GF-D8 (cell line): ENCODE results near the gene MGST2.
A peak's percentile ranks its signal among the peaks of the same experiment; 100 is the strongest.
"Not testable (repeated sequence)": the region's sequence is repeated elsewhere in the genome, so short reads cannot be mapped to it uniquely, and the experiment has no call there.

Source experiments
- DNase-seq: peaks from one replicate; lab custom pipeline; 2025; lab: John Stamatoyannopoulos, UW

Gene MGST2

GRCh38 chr4:139665690-139666529 is at the start of gene MGST2:
TSS of gene MGST2 (plus strand) at chr4:139665819. CDS start at chr4:139666020, 201 bp downstream.
- DNase-seq = peak; percentile 69

DNA sequence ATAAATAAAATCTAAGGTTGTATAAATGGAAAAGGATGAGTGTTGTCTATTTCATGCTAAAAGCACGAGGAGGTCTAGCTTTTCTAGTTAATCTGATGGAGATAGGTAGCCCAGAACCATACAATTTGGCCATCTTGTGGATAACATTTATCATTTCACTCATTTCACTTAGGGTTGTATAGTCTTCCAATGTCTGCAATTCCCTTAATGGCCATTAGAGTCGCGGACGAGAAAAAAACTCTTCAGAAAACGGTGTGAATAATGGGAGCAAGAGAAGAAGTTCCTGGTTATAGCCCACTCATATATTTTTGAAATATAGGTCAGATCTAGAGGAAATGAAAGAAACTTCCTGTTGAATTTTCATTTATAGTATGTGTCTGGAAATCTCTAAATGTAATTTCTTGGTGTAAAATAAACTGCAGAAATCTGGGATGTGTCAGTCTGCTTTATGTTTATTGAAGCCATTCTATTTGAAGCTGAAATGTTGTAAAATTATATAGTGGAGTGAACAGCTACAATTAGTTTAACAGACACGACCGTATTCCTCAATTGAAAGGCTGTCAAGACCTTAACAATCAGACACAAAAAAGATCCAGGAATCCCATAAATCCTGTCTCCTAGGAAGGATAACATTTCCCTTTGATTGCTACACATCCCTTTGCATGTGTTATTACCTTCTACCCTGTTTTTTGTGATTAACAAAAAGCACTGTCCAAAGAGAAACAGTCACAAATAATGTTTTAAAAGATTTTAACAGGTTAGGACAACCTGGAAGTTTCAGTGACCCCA is 47.7 kb upstream of the MGST2 start:
- no peak for DNase-seq

DNA sequence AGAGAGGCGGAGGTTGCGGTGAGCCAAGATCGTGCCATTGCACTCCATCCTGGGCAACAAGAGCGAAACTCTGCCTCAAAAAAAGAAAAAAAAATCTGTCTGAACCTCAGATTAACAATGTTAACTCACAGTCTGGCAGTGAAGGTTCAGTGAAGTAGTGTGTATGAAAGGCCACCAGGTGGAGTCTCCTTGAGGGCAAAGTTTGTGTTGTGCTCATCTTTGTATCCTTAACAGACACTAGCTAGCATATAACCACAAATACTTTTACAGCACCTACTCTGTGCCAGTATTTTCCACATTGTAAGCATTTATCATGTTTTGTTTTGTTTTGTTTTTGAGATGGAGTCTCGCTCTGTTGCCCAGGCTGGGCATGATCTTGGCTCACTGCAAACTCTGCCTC is 46.0 kb upstream of the MGST2 start:
- no peak for DNase-seq

DNA sequence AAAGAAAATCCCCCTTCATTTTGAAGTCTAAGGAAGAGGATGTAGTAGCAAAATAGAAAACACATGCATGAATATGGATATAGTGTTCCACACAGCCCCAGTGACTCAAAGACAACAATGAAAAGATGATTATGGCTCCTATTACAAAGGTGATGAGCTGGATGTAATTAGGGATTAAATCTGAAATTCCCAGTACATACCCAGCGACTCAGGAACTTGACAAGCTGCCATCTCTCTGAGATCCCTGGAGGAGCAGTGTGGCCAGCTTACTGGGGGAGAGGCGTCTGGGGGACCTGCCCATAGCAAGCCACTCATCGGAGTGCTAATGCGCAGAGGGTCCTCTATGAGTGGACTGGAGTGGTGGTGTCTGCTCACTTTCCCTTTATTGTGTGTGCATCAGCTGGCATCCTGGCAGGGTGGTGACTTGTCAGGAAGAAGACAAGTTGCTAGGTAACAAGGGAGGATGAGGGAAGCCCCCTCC is 42.7 kb upstream of the MGST2 start:
- no peak for DNase-seq

GRCh38 chr4:139624441-139625092 is 41.1 kb upstream of the MGST2 start:
- DNase-seq = no peak

DNA sequence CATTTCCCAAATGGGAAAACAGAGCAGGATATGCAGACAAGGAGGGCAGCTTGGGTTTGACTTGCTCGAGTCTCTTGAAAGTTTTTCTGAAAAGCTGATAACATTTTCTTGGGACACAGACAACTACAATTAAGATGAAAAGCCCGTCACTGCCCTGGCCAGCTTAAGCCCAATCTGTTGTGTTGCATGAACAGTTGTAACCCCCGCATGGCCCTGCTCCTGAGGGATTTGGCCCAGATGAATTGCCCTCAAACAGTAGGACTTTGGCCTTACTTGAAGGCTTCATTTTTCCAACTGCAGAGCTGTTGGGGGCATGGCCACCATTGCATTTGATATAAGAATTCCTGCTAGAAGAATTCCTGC is 40.5 kb upstream of the MGST2 start:
- DNase-seq = no peak

DNA sequence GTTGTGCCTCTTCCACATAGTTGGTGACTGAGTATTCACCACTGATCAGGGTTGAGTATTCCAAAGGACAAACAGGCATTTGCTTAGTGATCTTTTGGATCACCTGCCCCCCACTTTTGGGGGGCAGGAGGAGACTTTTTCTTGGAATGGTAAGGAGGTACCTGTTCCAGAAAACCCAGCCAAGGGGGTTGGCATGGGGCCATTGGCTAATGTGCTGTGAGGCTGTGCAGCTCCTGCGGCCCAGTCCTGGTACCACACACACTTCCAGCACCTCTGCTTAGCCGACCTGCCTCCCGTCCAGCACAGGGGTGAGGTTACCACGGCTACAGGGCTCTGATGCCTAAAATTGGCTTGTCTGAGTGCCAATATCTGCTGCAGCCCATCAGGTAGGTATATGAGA is 40.1 kb upstream of the MGST2 start:
- no peak for DNase-seq

GRCh38 chr4:139628184-139629012 is 37.2 kb upstream of the MGST2 start:
- DNase-seq = no peak

- peak; percentile 63 for DNase-seq
Measured at GRCh38 chr4:139629436-139630125, 36.0 kb upstream of the MGST2 start.

GRCh38 chr4:139630126-139630495 is 35.5 kb upstream of the MGST2 start:
- no peak for DNase-seq

DNA sequence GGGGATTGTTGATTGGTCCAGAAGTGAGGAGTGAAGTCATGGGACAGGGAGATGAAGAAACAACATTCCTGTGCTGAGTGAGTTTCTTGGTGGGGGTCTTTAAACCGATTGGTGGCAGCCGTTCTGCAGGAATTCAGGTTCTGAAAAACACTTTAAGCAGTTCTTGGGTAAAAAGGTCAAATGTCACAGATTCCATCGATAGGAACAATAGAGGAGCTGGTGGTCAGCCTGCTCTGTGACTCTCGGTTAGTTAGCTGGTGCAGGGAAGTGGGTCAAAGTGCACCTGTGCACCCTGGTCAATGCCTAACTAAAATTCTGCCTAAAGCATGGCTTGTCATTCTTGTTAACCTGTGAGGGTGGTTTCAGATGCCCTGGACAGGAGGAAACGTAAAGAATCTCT is 34.6 kb upstream of the MGST2 start:
- DNase-seq = no peak

DNA sequence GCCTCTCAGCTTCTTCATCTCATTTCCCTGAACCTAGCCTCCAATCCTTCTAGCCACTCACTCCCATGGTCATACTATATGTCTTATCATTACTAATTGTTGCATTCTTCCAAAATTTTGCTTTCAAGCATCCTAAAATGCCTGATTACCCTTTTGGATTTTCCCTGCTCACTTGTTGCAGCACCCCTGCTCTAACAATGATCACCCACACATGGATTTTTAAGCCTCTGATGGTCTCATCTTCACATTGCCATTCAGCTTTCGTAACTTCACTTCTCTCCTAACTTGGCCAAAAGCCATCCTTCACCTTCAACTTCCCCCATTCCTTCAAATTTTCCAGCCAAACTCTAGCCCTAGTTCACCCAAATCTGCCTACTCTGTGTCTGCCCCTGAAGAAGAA is 33.8 kb upstream of the MGST2 start:
- DNase-seq = no peak

DNA sequence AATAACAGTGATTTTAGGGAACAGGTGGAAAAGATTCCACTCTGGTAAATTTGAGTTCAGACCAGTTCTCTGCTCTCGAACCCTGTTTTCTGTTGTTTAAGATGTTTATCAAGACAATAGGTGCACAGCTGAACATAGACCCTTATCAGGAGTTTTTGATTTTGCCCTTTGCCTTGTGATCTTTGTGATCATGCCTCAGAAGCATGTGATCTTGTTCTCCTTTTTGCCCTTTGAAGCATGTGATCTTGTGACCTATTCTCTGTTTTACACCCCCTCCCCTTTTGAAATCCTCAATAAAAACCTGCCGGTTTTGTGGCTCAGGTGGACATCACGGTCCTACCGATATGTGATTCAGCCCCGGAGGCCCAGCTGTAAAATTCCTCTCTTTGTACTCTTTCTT is 32.9 kb upstream of the MGST2 start:
- not testable (repeated sequence) for DNase-seq

- no peak for DNase-seq
Measured at GRCh38 chr4:139633195-139633594, 32.4 kb upstream of the MGST2 start.

GRCh38 chr4:139633661-139634060 is 32.0 kb upstream of the MGST2 start:
- no peak for DNase-seq

- no peak for DNase-seq
Measured at GRCh38 chr4:139635966-139636365, 29.7 kb upstream of the MGST2 start.

- not testable (repeated sequence) for DNase-seq
Measured at GRCh38 chr4:139638306-139638705, 27.3 kb upstream of the MGST2 start.

- DNase-seq = no peak
Measured at GRCh38 chr4:139639654-139640053, 26.0 kb upstream of the MGST2 start.

DNA sequence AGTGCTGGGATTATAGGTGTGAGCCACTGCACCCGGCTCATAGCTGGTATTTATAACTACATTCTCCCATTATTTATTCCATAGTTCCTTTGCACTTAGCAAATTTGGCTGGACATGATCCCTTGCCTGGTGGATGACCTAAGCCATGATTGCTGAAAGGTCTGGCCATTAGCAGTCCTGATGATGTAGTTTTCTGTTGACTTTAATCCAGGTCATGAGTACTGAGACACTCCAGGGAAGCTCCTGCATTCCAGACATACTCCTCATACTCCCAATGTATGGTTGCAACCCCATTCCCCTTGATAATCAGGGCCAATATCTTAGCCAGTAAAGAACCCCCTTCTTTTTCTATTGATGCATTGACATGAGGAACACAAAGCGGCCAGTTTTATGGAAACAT is 24.4 kb upstream of the MGST2 start:
- no peak for DNase-seq

GRCh38 chr4:139642364-139642763 is 23.3 kb upstream of the MGST2 start:
- no peak for DNase-seq
